ENCODE results near the gene P2RX4.
A peak's percentile ranks its signal among the peaks of the same experiment; 100 is the strongest.
"Not testable (repeated sequence)": the region's sequence is repeated elsewhere in the genome, so short reads cannot be mapped to it uniquely, and the experiment has no call there.

Gene P2RX4

DNA sequence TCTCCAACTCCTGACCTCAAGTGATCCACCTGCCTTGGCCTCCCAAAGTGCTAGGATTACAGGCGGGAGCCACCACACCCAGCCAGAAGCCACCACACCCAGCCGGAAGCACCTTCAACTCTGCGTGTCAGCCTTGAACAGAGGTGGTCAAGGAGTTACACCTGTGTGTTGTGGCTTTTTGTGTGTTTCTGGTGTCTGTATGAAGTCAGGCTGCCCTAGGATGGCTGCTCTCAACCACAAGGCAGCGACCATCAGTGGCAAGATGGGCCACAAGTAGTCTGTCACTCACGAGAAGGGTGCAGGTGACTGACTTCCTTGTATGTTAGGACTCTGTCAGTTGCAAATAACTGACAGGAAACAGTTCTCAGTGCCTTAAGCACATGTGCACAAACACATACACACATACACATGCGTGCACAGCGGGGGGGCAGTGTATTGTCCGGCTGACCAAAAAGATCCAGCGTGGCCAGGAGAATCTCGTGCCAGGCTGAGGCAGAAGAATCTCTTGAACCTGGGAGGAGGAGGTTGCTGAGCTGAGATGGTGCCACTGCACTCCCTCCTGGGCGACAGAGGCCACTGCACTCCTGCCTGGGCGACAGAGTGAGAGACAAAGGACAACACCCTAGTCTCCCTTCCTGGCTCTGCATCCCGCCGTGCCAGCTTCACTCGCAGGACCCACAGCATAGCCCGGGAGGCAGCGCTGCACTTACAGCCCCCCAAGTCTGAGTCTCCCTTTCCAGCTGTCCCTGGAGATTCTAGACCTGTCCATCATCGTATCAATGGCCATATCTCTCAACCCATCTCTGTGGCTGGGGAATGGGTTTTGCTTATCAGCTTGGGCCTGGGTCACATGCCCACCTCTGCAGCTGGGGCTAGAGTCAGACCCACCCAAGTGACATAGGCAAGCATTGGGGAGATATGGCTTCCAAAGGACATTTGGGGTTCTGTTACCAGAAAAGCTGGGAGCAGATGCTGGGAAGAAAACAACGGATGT, 13.7 kb downstream of the P2RX4 start:
- DNase-seq (ENCODE audit: low read depth), result peak; percentile 44

DNA sequence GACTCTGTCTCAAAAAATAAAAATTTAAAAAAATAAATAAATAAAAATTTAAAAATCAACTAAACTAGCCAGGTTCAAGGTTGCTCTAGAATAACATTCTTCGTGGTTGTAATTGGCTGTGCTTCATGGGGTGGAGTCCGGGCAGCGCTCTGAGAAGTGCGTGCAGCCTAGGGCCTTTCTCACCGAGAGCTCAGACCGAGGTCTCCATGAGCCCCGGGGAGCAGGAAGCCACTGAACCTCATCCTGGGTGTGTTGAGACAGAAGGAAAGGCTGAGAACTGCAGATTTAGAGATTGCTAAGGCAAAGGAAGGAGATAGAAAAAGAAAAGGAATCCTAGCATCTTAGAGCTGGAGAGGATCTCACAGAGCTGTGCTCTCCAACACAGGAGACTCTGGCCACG, 14.7 kb downstream of the P2RX4 start:
- DNase-seq (ENCODE audit: low read depth), result no peak

DNA sequence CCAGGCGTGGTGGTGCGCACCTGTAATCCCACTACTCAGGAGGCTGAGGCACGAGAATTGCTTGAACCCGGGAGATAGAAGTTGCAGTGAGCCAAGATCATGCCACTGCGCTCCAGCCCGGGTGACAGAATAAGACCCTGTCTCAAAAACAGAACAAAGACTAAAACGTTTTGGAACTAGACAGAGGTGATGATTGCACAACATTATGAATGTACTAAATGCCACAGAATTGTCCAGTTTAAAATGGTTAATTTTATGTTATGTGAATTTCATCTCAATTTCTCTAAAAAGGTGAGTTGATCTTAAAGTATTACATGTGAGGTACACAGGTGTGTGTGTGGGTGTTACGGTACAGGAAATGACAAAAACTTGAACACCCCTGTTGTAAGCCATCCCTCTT, 16.5 kb downstream of the P2RX4 start:
- DNase-seq (ENCODE audit: low read depth), result no peak

DNA sequence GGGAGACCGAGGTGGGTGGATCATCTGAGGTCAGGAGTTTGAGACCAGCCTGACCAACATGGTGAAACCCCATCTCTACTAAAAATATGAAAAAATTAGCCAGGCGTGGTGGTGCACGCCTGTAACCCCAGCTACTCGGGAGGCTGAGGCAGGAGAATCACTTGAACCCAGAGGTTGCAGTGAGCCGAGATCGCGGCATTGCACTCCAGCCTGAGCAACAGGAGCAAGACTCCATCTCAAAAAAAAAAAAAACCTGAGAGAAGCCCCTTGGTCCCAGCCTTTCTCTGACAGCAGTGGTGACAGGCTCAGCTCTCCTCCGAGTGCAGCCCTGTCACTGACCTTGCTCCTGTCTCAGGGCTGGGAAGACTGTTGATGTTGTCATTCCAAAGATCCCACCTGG, 16.9 kb downstream of the P2RX4 start:
- DNase-seq (ENCODE audit: low read depth), result not testable (repeated sequence)

DNA sequence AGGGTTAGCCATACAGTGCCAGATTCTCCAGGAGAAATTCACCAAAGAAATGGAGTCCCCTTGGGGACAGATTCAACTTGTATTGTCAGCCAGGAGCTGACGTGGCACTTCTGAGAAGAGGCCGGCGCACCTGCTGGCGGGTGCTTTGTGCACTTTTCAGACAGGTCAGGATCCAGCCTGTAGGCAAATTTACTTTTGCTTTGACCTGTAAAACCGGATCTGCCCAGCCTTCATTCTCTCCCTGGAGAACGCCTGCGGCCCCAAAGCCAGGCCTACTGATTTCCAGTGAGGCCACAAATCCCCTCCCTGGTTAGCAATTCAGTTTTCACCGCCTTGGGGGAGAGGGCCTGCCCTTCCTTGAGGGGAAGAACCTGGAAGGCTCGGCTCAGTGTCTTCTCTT, 17.4 kb downstream of the P2RX4 start:
- DNase-seq (ENCODE audit: low read depth), result no peak

DNA sequence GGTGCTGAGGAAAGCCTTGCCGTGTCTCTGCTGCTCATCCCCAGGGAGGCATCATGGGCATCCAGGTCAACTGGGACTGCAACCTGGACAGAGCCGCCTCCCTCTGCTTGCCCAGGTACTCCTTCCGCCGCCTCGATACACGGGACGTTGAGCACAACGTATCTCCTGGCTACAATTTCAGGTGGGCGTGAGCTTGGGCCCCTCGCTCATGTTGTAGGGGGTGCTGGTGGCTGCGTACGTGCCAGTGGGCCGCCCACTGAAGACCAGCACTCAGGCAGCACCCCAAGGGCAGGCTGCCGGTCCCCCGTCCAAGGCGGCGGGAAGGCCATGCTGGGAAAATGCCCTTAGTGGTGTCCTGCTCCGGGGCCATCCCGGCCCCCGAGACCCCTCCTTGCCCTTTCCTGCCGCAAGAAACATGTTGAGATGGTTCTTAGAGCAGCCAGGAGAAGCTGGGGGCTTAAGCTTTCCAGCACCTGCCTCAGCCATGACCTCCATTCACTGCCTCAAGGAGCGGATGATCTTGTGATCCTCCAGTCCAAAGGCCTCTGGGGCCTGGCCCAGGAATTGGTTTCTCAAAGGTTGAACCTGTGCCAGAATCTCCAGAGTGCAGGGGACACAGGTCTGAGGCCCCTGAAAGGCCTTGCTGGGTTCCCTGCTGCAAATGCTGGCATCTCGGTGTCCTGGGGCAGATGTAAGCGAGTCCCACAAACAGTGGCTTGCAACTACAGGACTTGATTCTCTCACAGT, 19.2 kb downstream of the P2RX4 start:
- DNase-seq (ENCODE audit: low read depth), result no peak

DNA sequence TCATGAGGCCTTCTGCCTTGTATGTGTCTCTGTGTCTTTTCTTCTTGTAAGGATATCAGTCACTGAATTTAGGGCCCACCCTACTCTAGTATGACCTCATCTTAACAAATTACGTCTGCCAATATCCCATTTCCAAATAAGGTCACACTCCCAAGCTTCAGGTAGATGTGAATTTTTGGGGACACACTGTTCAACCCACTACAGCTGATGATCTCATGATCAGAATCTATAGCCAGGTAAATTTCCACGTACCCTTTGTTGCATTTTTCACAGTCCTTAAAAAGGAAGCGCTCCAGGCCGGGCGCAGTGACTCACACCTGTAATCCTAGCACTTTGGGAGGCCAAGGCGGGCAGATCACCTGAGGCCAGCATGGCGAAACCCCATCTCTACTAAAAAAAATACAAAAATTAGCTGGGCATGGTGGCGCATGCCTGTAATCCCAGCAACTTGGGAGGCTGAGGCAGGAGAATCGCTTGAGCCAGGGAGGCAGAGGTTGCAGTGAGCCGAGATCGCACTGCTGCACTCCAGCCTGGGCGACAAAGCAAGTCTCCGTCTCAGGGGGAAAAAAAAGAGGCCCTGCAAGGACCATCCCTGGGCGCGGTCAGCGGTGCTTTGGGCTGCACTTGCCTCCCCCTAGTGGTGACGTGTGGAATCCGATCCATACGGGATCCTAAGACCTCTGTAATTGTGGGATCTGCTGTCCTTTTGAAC, 20.1 kb downstream of the P2RX4 start:
- DNase-seq (ENCODE audit: low read depth), result peak; percentile 86

DNA sequence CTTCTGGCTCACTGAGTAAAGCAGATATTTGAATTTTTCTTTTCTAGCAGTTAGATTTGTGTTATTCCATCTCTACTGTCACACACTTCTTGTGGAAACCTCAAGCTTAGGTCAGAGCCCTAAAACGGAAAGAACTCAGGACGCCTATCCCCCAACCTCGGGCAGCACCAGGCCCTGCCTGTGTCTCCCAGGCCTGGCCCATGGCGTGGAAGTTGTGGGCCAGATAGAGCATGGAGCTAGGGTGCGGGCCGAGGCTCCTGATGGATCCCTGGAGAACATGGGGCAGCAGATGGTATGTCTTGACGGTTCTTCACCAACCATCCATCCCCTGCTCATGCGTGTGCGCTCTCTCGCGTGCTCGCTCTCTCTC, 20.6 kb downstream of the P2RX4 start:
- no peak for DNase-seq (ENCODE audit: low read depth)

DNA sequence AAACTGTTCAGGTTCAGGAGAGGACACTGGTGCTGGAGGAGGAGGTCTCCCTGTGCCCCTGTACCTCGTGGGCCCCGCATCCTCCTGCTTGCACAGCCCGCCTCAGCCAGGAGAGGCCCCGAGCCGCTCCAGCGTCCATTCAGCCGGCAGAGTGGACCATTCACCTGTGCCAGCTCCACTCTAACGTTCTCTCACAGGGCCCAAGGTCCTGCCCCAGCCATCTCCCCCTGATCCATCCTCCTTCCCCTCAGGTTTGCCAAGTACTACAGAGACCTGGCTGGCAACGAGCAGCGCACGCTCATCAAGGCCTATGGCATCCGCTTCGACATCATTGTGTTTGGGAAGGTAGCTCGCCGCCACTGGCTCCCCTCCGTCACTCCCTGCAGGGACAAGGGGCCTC, 22.2 kb downstream of the P2RX4 start:
- no peak for DNase-seq (ENCODE audit: low read depth)

DNA sequence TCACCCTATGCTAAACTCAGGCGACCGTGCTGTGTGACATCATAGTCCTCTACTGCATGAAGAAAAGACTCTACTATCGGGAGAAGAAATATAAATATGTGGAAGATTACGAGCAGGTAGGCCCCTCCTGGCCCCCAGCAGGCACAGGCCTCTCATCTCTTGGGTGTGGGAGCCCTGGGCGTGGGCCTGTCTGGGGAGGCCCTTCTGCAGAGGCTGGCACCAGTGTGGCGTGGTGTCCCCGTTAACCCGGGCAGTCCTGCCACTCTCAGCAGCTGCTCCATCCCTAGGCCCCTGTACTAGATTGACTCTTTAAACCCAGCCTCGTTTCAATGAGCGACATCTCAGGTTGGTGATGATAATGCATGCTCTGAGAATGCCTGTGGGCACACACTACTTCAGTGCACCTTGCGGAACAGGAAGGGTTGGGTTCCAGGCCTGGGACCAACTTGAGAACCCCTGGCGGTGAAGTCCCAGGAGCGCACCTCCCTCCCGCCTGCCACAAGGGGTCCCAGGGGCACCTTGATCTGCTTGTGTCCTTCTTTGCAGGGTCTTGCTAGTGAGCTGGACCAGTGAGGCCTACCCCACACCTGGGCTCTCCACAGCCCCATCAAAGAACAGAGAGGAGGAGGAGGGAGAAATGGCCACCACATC, 23.2 kb downstream of the P2RX4 start:
- no peak for DNase-seq (ENCODE audit: low read depth)

DNA sequence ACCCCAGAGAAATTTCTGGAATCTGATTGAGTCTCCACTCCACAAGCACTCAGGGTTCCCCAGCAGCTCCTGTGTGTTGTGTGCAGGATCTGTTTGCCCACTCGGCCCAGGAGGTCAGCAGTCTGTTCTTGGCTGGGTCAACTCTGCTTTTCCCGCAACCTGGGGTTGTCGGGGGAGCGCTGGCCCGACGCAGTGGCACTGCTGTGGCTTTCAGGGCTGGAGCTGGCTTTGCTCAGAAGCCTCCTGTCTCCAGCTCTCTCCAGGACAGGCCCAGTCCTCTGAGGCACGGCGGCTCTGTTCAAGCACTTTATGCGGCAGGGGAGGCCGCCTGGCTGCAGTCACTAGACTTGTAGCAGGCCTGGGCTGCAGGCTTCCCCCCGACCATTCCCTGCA, 23.7 kb downstream of the P2RX4 start:
- no peak for DNase-seq (ENCODE audit: low read depth)

DNA sequence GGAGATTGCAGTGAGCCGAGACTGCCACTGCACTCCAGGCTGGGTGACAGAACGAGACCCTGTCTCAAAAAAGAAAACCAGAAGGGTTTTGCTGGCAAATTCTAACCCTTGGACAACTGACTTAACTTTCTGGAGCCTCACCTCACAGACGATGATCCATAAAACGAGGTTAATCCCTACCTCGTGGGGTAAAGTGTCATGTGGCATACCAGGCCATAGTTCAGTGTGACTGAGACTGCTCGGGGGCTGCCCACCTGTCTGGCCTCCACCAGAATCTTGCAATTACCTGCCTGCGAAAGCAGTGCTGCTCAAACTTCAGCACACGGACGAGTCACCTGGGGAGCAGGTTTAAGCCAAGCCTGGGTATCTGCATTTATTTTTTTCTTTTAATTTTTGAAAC, 26.8 kb downstream of the P2RX4 start:
- no peak for DNase-seq (ENCODE audit: low read depth)

DNA sequence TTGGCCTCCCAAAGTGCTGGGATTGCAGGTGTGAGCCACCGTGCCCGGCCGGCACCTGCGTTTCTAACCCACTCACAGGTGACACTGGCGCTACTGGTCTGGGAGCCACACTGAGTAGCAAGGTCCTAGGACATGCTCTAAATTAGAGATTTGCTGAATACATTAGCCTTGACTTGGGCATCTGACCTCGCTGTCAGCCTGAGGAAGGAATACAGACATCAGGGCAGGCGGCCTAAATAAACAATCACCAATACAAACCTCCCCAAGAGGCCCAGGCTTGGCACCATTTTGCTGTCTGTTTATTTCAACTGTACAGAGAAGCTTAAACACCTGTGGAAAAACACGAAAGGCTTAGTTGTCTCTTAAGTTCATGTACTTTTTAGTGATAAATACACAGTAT, 27.5 kb downstream of the P2RX4 start:
- no peak for DNase-seq (ENCODE audit: low read depth)

DNA sequence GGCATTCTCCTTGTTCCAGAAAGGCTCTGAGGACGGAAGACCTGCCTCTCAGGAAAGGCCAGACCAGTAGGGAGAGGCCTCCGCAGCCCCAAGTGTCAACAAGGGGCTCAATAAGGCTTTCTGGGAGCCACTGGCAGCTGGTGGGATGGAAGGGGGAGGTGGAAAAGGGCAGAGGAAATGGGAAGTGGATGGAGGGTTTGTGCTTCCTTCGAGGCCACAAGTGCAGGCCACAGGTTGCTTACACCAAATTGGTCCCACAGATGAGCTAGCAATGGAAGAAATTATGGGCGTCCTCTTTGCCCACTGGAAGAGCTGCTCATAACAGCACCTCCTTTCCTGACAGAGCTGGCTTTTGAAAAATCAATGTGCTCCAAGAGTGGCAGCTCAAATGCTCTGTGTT, 28.2 kb downstream of the P2RX4 start:
- no peak for DNase-seq (ENCODE audit: low read depth)

DNA sequence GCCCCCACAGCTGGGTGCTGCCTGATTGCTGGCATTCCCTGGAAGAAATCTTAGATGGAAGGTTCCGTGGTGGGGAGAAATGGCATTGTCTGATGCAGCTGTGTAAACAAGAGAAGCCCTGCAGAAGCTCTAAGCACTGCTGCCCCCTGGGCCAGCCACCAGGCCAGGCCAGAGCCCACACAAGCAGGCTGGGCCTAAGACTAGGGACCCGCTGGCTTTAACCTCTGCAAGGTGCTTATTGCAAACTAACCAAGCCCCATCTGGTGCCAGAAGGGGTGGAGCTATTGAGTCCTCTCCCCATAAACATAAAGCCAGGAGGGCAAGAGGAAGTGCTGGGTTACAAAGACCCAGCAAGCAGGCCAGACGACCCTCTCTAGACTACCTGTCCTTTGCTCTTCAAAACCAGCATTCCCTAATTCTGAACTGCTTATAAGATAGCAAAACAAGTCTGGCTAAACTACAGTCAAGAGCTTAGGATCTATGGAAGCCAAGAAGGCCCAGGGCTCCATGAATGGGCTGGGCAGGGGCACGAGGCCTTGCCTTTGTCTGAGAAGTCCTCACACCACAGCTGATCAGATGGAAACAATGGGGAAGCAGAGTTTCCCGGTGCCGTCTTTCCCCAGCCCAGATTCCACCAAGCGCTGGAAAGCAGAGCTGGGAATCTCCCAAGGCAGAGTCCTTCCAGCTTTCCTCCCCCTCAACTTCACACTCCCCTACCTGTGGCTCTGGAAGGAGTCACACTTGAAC, 28.8 kb downstream of the P2RX4 start:
- DNase-seq (ENCODE audit: low read depth), result no peak

DNA sequence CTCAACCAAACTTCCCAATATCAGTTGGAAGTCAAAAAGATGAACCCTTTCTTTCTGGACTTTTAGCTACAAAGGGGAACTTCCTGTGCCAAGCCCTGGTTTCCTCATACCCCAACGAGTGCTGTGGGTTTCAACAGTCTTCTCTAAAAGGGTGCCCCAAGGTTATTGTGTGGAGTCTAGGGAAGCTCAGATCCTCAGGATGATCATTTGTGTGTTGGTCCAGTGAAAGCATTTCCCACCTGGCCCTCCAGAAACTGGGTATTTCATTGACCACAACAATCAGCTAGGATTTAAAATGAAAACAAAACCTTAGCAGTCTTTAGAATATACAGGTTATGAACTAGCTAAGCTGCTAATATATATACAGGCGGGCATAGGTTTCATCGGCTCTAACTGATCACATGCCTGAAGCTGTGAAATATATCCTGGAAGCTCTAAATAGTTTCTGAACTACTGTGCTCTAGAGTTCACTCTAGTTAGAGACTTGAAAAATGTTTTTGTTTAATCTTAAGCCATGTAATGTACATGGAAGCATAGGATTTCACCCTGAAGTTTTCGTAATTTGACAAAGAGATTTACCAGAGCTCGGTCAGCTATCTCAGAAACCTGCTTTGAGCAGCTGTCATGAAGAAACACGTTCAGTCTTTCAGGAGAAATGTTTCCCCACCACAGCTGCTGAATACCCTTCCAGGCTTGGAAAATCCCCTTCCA, 29.6 kb downstream of the P2RX4 start:
- DNase-seq (ENCODE audit: low read depth), result no peak

DNA sequence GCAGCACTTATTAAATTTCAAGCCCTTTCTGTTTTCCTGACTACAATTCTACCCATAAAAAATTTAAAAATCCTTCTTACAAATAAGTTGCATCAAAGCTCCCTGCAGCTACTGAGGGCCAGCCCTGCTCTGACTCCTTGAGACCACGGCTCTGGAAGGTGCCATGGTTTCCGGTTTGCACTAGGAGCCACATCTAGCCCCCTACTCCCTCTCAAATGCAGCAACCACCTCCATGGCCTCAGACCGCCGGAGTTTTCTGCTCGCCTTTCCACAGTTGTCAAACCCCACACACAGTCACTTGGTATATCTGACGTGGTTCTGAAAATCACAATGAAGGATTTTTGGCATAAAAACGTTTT, 30.1 kb downstream of the P2RX4 start:
- DNase-seq (ENCODE audit: low read depth), result no peak

DNA sequence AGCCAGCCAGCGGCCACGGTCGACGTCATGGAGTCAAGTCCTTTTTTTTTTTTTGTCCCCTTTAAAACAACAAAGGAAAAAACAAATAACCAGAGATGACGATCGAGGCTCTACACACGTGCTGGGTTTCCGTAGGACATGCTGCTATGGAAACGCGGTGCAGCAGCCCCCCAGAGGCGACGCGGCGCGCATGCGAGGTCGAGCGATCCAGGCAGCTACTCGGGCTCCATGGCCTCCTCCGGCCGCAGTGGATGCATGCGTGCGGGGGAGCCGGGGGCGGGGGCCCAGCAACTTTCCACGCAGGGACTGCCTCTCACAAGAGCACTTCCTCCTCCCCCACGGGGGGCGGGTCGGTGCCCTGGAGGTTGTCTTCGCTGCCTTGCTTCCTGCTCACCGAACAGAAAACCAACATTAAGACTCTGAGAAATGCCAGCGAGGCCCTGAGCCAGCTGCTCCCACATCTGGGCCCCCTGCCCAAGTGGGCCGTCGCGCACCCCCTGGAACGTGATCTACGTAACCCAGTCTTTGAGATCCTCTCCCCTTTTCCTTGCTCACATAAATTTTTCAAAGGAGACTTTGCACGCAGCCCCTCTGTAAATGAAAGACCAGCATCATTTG, 30.7 kb downstream of the P2RX4 start:
- no peak for DNase-seq (ENCODE audit: low read depth)

DNA sequence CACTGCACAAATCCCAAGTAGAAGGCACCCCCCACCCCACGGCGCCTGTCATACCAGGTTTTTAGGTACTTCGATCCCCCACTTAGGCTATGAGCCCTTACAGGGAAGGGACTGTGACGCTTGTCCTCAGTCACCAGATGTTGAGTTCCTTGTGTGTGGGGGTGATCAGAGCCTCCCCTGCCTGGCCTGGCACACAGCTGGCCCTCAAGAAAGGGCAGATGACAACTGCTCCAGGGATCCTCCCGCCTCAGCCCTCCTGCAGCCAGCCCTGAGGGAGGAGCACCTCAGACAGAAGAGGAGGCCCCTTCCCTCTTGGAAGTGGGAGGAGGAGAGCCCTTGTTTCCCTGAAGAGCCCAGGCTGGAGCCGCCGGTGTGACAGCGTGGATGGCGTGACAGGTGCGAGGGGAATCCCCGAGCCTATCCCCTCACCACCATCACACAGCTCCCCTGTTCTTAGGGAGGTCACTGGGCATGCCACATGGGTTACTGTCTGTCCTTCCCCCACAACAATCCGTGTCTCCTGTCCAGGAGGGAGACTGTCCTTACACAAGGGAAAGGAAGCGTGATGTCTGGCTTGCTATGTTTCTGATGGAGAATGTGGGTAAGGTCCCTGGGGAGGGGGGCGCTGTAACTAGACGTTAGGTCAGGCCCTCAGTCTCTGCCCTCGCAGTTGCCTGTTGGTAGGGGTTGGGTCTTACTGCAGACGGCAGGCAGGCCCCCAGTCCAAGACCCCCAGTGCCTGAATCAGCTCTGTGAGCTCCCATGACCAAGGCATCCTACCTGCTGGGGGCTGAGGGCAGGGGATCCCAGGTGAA, 31.4 kb downstream of the P2RX4 start:
- DNase-seq (ENCODE audit: low read depth), result no peak

DNA sequence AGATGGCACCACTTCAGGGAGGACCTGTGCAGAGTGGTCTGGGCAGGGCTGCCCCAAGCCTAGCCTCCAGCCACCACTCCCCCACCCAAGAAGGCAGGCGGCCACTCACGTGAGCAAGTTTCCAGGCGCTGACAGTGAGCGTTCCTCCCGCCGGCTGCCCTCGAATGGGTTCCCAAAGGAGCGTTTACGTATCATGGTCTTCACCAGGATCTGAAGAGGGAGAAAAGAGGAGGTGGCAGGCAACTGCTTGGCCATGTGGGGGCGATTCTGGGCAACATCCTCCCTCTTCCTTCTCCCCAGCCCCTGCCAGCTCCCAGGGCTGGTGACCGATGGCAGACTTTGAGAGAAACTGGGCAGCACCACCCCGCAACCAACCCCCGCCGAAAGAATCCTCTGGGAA, 35.1 kb downstream of the P2RX4 start:
- no peak for DNase-seq (ENCODE audit: low read depth)
